GM18867 (cell line): Measurements from ENCODE around the gene STRIP1.
"Not testable (repeated sequence)": the region's sequence is repeated elsewhere in the genome, so short reads cannot be mapped to it uniquely, and the experiment has no call there.

Experiments
- ATAC-seq: cut with Tn5 transposase; IDR thresholded peaks from one replicate; pipeline ENCODE4 v1.9.1; 2021; ENCODE audit warnings: mild to moderate bottlenecking, moderate library complexity; ENCODE audit not compliant: unreplicated experiment

Gene STRIP1

DNA sequence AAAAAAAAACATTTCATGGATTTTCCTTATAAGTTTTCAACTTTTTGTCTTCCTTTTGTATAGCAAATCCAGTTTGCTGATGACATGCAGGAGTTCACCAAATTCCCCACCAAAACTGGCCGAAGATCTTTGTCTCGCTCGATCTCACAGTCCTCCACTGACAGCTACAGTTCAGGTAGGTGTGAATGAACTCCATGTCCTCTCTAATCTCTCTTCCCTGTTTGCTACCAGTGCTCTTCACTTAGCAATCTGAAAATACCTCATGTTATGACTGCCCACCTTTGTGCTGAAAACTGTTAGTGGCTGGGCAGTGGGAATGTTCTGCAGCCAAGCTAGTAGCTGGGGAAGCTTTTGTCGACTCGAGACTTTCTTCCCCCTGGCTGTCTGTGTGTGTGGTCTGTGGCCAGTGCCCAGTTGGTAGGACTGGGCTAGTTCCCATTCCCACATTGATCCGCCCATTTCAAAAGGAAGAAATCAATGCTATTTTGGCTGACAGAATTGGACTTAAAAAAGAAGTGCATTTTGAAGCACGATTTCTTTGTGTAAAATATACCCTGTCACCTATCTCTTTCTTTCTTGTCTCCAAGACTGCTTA is 25.4 kb upstream of the STRIP1 start:
- no peak for ATAC-seq

DNA sequence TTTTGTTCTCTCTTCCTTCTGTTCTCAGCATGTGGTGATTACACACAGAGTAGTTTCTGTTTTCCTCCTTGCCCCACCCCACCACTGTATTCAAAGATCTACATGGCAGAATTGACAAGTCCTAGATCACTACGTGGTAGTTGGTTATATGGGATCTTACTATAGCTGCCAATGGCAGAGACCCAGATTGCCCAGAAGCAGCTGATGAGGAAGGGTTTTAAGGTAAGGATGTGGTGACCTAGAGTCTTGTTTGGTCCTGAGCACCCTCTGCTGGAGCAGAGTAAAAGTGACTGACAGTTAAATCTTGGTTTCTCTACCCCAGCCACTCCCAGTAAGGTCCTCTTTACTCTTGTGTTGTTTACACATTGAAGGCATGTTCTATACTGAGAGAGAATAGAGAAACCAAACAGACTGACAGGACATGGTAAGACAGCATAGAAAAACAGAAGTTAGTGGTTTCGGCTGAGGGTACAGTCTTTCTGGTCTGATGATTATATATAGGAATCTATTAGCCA is 22.8 kb upstream of the STRIP1 start:
- ATAC-seq, result peak; percentile 96

DNA sequence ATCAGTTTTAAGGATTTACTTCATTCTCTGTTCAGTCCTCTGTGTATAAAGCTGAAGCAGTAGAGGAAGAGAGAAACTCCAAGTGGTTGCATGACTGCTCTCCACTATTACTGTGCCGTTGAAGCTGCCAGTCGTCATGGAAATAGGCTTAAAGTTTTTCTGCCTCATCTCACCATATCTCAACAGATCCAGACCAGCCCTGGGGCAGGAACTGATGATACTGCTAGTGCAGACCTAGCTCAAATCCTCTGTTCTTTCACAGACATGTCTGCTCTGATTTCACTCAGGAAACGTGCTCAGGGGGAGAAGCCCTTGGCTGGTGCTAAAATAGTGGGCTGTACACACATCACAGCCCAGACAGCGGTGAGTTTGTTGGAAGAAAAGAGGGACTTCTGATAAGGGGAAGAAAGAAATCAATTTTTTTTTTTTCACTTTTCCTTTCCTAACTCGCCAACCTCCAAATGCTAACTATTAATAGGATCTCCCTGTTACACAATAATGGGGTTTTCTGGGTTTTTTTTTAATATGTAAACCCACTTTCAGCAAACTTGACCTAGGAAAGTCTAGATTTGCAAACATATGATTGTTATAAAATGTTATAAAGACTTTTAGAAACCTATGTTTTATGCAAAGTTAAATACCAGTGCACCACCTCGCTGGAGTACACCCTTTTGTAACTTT is 22.2 kb upstream of the STRIP1 start:
- ATAC-seq, result peak; percentile 63

DNA sequence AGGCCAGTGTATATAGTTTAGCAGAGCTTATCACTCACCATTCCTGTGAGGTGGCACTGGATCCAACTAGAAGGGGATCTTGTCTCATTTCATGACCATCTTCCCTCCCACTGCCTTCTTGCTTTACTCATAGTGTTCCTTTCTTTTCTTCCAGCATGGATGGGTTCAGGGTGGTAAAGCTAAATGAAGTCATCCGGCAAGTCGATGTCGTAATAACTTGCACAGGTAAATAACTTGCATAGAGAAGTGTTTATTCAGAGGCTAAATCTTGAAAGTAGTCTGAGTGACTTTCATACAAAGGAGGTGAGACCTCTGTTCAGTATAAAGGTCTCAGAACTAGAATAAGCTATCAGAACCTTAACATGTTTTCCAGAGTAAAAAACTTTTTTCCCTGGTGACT is 16.6 kb upstream of the STRIP1 start:
- no peak for ATAC-seq

DNA sequence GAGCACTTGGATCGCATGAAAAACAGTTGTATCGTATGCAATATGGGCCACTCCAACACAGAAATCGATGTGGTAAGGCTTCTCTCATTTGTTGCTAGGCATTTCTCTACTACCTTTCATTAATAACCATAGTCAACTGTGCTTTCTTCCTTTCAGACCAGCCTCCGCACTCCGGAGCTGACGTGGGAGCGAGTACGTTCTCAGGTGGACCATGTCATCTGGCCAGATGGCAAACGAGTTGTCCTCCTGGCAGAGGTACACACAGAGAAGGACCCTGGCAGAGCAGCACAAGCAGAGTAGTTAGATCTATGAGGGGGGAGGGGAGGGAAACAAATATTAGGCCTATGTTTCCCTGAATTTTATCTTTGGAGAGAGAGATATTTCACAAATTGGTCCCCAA is 16.0 kb upstream of the STRIP1 start:
- ATAC-seq, result no peak

DNA sequence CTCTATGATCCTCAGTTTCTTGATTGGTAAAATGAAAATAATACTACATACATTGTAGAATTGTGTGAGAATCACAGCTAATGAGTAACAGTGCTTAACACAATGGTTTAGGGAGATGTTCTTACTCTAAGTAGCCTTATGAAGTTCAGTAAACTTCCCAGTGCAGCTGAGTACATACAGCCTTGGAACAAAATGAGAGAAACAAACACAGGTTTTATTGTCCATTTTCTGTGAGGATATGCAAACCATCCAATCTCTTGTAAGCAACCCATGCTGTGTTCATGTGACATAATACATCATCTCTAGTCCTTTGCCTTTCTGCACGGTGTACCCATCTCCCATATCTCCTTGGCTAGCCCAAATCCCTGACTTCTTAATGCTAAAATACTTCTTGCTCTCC is 14.7 kb upstream of the STRIP1 start:
- ATAC-seq, result no peak

DNA sequence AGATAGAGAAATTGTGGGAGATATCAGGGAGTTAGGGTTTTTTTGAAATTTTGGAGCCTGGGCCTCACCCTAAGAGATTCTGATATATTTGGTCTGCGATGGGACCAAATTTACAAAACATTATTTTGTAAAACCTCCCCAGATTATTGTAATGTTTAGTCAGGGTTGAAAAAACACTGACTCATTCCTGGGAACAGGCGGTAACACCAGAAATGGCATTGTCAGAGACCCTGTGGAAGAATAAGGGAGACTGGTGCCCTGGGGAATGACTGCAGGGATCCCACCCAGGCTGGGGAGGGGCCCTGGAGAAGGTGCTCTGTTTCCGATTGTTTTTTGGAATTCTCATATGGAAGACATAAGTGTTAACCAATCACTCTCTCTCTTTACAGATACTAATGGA is 13.1 kb upstream of the STRIP1 start:
- ATAC-seq, result no peak

DNA sequence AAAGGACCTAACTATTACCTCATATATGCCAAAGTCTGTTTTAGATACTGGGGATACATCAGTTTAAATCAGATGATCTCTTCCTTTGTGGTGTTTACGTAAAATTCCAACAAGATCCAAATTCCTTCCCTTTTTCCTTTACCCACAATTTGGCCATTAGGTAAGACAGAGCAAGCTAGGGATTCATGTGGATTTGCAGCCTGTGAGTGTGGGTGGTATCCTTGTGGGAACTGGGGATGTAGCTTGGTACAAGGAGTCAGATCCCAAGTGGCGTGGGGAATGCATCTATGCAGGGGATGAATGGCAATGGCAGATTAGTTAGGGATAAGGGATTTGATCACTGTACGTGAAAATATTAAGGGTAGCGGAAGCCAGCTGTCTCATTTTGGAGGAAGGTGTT is 9.8 kb upstream of the STRIP1 start:
- ATAC-seq, result no peak

DNA sequence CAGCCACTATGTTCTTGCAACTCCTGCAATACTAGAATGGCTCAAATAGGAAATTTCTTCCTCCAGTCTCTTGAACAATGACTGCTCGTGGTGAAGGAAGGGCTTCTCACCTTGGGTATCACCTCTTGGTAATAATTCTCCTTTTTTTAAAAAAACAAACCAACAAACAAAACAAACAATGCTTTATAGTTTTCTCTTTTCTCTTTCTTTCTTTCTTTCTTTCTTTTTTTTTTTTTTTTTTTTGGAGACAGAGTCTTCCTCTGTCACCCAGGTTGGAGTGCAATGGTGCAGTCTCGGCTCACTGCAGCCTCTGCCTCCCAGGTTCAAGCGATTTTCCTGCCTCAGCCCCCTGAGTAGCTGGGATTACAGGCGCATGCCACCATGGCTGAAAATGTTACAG is 3.7 kb upstream of the STRIP1 start:
- ATAC-seq, result not testable (repeated sequence)

DNA sequence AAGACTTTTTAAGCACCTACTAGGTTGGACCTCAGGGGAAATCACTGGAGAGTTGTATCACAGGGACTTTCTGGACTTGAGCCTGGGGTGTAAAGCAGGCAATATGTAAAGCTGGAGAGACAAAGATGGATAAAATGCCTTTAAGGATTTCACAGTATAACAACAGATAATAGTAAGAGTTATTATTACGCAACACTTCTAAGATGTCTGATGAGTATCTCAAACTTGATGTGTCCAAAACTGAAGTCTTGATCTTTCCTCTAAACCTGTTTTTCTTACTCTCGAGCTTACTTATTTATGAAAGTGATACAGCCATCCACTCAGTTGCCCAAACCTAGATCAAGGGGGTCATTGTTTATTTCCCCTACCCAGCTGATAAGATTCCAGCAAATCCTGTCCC is 2.1 kb upstream of the STRIP1 start:
- no peak for ATAC-seq

DNA sequence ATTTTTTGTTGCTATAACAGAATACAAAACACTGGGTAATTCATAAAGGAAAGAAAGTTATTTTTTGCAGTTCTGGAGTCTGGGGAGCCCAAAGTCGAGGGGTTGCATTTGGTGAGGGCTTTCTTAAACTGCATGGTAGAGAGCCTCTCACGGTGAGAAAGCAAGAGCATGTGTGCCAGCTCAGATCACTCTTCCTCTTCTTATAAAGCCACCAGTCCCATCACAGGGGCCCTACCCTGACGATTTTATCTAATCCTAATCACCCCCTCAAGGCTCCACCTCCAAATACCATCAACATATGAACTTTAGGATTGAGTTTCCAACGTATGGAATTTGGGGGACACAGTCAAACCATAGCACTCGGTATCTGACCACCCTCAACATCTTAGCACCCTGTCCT is 1.0 kb upstream of the STRIP1 start:
- ATAC-seq, result no peak

DNA sequence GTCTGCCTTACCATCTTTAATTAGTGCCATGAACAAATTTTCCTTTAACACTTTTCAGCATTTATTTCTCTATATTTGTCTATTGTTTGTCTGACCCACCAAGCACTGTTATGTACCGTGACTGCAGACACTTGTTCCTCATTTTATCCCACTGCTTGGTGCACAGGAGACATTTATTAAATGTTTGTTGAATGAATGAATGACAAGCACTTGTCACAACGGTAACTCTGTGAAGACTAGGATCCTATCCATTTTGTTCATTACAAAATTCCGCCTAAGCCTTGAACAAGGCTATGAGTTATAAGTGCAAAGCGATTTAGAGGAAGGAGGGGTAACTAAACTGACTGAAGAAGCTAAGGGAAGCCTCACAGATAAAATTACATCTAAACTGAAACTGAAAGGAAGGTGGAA is 379 bp upstream of the STRIP1 start:
- ATAC-seq, result no peak

DNA sequence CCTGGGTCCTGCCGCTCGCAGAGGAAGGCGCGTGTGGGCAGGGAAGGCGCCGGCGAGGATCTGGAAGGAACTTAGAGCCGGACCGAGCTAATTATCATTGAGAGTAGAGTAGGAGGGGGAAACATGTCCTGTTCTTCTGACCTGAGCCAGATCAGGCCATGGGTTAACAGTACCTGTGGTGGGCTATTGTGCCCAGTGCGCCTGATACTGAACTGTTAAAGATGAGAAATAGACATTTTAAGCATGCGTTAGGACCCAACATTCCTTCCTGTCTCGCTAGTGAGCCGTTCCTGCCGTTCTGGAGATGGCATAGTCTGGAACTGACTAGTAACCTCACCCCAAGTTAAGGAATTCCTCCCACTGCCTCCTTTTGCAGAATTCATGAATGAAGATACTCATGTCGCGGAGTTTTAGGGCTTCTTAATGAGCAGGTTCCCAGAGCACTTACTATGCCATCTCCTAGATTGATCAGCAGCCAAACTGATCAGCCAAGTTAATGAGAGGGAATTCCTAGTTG is 870 bp downstream of the STRIP1 start:
- no peak for ATAC-seq

DNA sequence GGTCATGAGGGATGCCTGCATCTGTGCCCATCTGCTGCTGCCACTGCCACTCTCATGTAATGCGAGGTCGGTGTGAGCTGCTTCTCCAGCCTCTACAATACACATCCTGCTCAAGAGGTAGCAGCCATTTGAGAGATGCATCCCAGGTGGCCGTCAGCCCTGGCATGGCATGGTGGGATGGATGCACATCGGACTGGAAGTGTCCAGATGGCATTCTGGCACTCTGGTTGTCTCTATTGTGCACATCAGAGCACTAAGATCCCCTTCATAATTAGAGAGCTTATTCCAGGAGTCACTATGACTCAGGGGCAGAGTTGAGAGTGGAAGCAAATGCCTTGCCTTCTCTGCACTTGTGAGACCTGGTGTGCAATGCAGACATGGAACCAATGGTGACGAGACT is 3.8 kb downstream of the STRIP1 start:
- ATAC-seq, result no peak

DNA sequence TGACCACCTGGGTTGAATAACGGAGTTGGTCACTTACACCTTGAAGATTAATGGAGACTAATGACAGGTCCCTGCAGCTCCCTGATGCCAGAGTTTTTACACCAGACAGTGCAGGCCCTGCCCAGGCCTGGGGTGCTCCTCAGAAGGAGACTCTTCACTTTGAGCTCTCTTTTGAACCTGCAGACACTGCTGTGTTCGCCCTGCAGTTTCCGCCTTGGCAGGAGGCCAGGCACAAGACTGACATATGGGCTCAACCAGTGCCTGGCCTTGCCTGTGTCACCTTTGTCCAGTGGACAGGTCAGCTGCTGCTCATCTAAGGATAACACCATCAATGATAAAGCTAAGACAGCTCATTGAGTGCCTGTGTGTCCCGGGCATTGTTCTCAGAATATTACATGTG is 5.2 kb downstream of the STRIP1 start:
- no peak for ATAC-seq

DNA sequence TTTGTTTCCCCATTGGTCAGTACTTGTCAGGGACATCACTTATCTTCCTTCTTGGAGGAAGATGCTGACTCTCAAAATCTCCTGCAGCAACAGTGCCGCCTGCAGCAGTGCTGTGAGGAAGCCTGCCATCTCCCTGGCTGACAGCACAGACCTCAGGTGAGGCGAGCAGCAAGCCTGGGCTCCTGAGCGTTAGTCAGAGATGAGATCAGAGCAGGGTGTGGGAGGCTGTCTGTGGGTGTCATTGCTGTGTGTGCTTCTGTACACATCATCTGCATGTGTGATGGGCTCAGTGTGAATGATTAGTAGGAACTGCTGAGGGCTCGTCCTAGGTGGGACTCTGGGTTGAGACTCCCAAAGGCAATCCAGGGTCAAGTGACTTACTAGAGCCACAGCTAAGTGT is 6.1 kb downstream of the STRIP1 start:
- no peak for ATAC-seq

DNA sequence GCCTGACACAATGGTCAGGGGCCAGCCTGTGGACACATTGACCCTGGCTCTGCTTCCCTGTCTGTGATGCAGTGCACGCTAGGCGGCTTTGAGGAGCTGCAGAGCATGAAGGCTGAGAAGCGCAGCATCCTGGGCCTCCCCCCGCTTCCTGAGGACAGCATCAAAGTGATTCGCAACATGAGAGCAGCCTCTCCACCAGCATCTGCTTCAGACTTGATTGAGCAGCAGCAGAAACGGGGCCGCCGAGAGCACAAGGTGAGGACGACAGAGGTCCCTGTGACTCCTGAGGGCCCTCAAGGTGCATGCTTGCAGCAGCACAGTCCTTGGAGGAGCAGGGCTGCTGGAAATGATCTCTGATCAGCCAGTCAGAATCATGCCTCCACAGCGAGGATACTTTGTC is 8.6 kb downstream of the STRIP1 start:
- no peak for ATAC-seq

DNA sequence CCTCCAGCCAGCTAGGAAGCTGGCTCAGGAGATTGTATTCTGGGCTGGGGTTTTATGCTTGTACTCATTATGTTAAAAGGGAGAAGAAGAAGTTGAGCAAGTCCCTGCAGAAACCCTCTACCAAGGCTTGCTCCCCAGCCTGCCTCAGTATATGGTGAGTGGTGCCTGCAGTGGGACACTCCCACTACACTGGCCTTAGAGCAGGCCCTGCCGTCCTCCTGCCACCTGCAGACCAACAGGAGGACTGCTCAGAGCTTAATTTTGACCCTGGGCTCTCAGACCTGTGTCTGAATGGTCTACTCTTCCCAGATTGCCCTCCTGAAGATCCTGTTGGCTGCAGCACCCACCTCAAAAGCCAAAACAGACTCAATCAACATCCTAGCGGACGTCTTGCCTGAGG is 13.0 kb downstream of the STRIP1 start:
- ATAC-seq, result no peak

DNA sequence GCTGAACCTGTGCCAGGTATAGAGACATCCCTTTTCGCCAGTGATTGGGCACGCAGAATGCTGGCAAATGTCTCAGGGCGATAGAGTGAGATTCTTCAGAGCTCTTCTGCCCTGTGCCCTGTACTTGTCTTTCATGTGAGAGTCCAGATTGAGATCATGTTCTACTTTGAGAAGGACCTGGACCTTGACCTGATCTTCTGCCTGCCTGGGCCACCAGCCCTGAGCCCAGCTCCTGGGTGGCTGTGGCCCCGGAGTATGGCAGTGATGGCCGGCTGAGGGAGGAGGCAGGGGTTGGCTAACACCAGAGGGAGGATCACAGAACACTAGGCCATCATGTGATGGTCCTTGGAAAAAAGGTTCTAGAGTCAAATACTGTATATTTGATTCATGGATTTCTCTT is 13.8 kb downstream of the STRIP1 start:
- ATAC-seq, result no peak

DNA sequence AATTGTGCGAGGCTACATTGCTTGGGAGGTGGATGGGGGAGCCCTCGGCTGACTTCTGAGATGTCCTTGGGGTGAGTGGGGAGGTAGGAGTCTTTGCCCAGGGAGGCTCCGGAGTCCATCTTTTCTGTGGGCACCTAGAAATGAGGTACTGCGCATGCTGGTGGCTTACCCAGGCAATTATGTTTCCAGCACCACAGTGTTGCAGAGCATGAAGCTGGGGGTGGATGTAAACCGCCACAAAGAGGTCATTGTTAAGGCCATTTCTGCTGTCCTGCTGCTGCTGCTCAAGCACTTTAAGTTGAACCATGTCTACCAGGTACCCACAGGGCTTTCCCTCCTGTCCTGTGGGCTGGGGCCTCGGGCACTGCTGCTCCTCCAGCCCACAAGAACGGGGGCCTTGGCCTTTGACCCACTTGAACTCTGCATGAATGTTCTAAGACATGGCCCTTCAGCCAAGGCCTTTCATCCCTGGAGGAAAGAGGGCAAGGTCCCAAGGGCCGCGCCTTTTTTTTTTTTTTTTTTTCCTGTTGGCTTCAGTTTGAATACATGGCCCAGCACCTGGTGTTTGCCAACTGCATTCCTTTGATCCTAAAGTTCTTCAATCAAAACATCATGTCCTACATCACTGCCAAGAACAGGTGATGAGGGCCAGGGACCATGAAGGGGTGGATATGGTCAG is 14.6 kb downstream of the STRIP1 start:
- no peak for ATAC-seq

DNA sequence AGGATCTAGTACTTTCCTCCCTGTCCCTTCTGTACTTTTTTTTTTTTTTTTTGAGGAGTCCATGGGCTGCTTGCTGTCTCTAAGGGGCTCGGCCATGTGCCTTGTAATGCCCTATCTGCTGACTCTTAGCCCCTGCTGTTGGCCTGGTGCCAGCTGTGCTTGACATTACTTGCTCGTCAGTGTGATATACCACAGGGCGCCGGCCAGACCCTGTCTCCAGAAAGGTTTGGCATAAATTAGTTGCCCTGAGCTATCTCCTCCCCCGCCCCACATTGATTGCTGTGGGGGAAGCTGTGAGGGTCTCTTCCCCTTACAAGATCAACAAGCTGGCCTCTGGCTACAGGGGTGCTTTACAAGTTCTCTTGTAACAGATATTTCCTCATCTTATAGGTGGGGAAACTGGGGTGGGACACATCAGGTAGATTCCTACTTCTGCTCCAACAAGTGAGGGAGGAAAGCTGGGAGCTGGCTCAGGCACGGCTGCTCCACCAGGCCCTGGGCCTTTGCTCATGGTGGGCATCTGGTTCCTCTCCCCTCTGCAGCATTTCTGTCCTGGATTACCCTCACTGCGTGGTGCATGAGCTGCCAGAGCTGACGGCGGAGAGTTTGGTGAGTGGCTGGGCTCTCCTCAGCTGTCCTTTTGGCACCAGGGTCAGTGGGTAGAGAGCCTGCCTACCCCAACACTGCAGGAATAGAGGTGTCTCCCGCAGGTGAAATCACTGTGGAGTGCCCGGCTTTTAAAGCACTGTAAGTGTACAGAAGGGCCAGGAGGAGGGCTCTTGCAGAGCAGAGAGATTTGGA is 15.6 kb downstream of the STRIP1 start:
- no peak for ATAC-seq
